ENCODE data around the gene THAP10. TPM values are rescaled to one million over a fixed set of nuclear protein-coding genes. Genes with fewer than 3 reads are reported as not detected.

The THAP10 gene
- total RNA-seq = 2.8 TPM

DNA sequence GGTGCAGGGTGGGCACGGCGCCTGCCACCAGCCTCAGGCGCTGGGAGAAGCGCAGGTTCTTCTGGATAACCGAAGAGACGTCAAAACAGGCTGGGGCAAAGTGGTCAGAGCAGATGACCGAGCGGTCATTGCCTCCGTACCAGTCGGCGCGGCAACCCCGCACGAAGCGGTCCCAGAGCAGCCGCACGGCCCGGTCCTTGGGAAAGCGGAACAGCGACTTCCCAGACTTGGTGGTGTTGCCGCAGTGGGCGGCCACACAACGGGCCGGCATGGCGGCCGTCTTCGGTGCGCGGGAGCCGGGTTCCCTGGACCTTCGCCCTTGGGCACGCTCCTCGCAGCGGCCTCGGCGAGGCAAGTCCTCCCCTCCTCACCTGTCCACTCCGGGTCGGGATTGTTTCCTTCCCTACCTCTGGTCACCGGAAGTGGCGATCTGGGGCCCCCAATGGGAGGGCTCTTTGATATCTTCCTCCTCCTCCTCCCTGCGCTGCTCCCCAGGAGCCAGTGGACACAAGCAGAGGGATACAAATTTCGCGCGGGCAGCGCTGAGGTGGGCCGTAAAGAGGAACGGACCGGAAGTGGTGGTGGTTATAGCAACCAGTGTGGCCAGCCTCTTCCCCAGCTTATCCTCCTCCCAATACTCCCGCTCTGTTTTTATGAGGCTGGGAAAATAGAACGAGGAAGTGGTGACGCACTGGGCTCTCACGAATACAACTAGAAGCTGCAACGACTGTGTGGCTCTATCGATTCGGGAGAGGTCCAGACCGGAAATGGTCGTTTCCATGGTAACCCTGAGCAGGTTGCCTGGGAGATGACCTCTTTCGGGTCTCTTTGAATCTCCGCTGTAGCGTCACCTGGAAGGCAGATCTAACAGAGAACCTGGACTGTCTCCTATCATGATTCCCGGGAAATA, at the start of gene THAP10, which contains the start of gene LRRC49:
Gene THAP10, minus strand, starts transcription at position 432 of the 910 bp plus-strand sequence. Its CDS starts 161 bp downstream, at position 271.
Gene LRRC49, plus strand, starts transcription at position 825 of the 910 bp plus-strand sequence. Its CDS starts 69 bp downstream, at position 894.

DNA sequence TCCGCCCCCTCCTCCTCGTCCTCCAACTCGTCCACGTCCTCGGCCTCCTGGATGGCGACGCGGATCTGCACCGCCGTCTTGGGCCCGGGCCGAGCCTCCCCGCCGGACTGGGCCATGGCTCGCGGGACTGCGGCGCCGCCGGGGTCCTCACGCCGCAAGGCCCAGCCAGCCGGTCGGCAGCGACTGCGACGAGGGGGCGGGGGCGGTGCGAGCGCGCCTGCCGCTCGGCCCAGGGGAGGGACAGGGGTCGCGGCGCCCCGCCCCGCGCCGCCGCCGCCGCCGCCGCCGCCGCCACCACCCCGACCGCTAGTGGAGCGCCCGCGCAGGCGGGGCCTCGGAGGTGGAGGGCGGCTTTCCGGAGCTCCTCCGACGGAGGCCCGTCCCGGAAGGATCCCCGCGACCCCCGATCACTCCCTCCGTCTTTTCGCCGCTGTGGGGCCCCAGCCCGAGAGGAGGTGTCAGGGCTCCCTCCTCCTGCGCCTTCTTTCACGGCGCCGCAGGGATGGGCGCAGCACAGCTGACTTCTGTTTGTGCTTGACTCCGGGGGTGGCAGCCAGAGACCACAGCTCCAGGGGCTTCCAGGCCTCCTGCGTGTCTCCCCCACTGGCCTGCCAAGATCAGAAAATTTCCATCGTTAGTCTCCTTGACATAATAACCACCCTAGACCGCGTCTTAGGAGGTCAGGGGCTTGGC, 38.1 kb downstream of the THAP10 start, which contains the start of gene LARP6:
Gene LARP6, minus strand, starts transcription at position 185 of the 693 bp plus-strand sequence. Its CDS starts 69 bp downstream, at position 116.

Other genes starting within 250 kb of the THAP10 start
- gene UACA, start 128.9 kb downstream of the THAP10 start, total RNA-seq = 143 TPM
- gene LARP6, start 38.3 kb downstream of the THAP10 start, total RNA-seq = 7.1 TPM
- 28.7 TPM for gene LRRC49, start 393 bp upstream of the THAP10 start, total RNA-seq
- 65.6 TPM for gene THSD4, start 223.0 kb upstream of the THAP10 start, total RNA-seq